ENCODE data around the gene ARL16. TPM values are rescaled to one million over a fixed set of nuclear protein-coding genes. Genes with fewer than 3 reads are reported as not detected.

The ARL16 gene
- total RNA-seq, 4 donors from 2014 or later, result 4.4 to 36.9 (median 27.0) TPM

DNA sequence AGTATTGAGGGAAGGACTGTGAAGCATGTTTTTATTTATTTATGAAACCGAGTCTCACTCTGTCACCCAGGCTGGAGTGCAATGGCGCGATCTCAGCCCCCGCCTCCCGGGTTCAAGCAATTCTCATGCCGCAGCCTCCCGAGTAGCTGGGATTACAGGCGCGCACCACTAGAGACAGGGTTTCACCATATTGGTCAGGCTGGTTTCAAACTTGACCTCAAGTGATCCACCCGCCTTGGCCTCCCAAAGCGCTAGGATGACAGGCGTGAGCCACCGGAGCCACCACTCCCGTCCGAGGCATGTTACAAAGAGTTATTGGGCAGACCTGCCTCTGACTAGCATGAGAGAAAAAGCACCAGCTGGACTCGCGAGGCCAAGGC is 22.6 kb upstream of the ARL16 start:
- intact Hi-C loops (cut with DNase I; ENCODE audit: low total_unique reads), result no loop called here
- Histone ChIP-seq H3K4me3 (no peak overlapping the region), H3K27me3 (no peaks in the 10 kb centered on the region), H3K27ac (no peak overlapping the region), H3K4me1 (peaks cover 0 to 22% of the 10 kb centered on the region in 2 donors), H3K9me3 (no peaks in the 10 kb centered on the region), H3K36me3 (no peaks in the 10 kb centered on the region)
- no peak for DNase-seq
- TF ChIP-seq, protein P1, sequence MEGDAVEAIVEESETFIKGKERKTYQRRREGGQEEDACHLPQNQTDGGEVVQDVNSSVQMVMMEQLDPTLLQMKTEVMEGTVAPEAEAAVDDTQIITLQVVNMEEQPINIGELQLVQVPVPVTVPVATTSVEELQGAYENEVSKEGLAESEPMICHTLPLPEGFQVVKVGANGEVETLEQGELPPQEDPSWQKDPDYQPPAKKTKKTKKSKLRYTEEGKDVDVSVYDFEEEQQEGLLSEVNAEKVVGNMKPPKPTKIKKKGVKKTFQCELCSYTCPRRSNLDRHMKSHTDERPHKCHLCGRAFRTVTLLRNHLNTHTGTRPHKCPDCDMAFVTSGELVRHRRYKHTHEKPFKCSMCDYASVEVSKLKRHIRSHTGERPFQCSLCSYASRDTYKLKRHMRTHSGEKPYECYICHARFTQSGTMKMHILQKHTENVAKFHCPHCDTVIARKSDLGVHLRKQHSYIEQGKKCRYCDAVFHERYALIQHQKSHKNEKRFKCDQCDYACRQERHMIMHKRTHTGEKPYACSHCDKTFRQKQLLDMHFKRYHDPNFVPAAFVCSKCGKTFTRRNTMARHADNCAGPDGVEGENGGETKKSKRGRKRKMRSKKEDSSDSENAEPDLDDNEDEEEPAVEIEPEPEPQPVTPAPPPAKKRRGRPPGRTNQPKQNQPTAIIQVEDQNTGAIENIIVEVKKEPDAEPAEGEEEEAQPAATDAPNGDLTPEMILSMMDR (IDR thresholded peaks at IDR 0.05), result no peak
- no peak for TF ChIP-seq POLR2A (IDR thresholded peaks at IDR 0.05)

DNA sequence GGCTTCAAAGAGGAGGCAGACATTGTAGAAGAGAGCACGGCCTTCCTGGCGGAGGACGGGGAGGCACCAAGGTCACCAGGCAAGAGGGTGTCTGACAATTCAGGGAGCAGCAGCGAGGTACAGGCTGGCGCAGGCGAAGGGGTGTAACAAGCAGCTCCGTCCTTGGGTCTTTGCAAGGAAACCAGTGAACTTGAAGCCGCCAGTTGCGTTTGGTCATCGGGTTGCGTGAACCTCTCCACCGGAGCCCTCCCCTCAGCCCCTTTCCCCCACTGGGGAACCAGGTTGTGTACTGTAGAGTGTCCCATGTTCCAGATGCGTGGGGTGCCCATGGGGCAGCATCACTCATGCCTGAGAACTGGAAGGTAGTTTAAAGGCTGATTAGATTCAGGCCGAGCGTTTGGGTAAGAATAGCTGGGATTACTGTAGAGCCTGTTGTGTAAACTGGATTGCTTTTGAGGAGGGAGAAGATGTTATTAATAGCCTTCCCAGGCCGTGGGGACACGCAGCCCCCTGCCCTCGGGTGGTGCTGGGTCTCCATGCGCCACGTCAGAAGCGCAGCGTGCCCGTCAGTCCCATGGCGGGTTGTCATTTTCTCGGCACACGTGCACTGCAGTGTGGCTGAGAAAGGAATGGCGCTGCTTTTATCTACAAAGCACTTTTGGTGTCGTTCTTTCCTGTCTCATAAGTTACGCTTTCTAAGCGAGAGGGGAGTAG is 22.1 kb upstream of the ARL16 start:
- H3K9me3 ChIP-seq, result no peaks in the 10 kb centered on the region
- no peak for DNase-seq
- no peak overlapping the region for H3K4me3 ChIP-seq
- H3K27ac ChIP-seq, result no peak overlapping the region
- no peaks in the 10 kb centered on the region for H3K27me3 ChIP-seq
- no peak for TF ChIP-seq POLR2A (IDR thresholded peaks at IDR 0.05)
- TF ChIP-seq, protein P1 (IDR thresholded peaks at IDR 0.05), result no peak
- intact Hi-C loops (cut with DNase I; ENCODE audit: low total_unique reads), result no loop called here
- peaks cover 0 to 22% of the 10 kb centered on the region in 2 donors for H3K4me1 ChIP-seq
- no peaks in the 10 kb centered on the region for H3K36me3 ChIP-seq

DNA sequence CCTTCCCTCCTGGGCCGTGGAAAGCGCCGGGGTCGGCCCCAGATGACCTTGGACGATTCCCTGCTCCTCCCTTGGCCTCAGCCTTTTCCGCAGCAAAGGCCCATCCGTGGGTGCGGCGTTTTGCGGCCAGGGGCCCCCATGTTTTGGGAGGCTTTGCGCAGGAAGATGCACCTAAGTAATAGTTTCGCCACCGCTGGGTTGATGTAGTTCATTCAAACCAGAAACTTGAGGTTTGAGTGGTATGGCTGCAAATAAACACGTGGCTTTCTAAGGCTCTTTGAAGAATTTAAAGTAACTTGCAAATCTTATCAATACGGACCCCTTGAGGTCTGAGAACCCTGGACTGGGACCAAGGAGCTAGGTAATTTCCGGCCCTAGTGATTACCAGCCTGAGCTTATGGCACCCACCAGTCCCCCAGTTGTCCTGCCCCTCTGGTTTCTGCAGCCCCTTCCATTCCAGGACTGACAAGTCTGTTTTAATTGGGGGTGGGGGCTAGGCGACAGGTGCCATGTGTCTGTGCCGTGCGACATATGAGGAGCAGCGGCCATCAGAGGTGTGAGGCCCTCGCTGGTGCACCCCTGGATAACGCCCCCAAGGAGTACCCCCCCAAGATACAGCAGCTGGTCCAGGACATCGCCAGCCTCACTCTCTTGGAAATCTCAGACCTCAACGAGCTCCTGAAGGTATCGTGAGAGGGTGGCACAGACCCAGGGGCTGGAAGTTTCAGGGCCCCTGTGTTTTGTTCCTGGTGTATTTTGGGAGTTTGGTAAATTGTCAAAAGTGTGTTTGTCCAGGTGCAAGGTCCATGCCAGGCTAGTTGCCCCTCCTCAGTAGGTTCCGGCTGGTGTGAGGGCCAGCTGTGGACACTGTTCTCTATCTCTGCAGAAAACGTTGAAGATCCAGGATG is 20.4 kb upstream of the ARL16 start:
- no peaks in the 10 kb centered on the region for H3K27me3 ChIP-seq
- no peaks in the 10 kb centered on the region for H3K36me3 ChIP-seq
- no peak for DNase-seq
- no peaks in the 10 kb centered on the region for H3K9me3 ChIP-seq
- intact Hi-C loops (cut with DNase I; ENCODE audit: low total_unique reads), result no loop called here
- no peak for TF ChIP-seq POLR2A (IDR thresholded peaks at IDR 0.05)
- TF ChIP-seq, protein P1 (IDR thresholded peaks at IDR 0.05), result no peak
- H3K4me3 ChIP-seq, result peak overlapping the region; percentile 66 to 99
- peaks cover 0 to 20% of the 10 kb centered on the region in 2 donors for H3K4me1 ChIP-seq
- H3K27ac ChIP-seq, result peak overlapping the region; percentile 82 to 92

DNA sequence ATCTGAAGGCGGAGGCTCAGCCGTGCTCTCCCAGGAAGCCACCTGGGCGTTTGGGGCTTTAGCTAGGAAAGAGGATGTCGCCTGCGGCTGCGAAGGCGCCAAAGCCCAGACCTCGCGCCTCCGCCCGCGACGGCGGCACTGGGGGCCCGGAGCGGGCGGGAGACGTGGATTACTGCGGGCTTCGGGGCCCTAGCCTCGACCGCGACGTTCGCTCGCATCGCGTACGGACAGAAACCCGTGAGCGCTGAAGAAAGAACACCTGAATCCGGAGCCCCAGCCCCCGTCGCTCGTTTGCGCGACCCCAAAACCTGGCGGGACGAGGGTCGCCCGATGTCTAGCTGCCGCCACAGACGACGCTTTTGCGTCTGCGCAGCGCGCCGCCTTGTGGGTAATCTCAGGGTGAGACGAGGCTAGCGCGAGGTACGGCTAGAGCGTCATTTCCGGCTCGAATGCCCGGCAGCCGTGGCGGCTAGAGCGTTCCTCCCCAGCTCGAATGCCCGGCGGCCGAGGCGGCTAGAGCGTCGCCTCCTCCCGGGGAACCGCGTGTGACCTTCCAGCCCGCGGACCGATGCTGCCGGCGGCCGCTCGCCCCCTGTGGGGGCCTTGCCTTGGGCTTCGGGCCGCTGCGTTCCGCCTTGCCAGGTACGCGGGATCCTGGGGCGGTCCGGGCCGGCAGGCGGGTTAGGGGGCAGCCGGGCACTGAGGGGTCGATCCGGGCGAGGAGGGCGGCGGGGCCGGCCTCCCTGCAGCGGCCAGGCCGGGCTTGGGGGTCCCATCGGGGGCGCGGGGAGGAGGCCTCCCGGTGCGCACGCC is 19.5 kb upstream of the ARL16 start, which contains the start of gene MRPL12:
Gene MRPL12, plus strand, starts transcription at position 434 of the 813 bp plus-strand sequence. Its CDS starts 135 bp downstream, at position 569.
- Histone ChIP-seq H3K4me3 (peak within 1 kb of the TSS; percentile 66 to 99), H3K36me3 (no peaks in the 10 kb centered on the region), H3K27me3 (no peaks in the 10 kb centered on the region), H3K4me1 (peaks cover 0 to 20% of the 10 kb centered on the region in 2 donors), H3K27ac (peak within 1 kb of the TSS; percentile 82 to 92), H3K9me3 (no peaks in the 10 kb centered on the region)
- peak; percentile 89 to 92 for DNase-seq
- TF ChIP-seq POLR2A (IDR thresholded peaks at IDR 0.05), result peak; percentile 68 to 89
- TF ChIP-seq, protein P1 (IDR thresholded peaks at IDR 0.05), result peak in 2 of 4 experiments; percentile 44
- intact Hi-C loops (cut with DNase I; ENCODE audit: low total_unique reads), result no loop called here

Data from uterus (tissue), 4 donors.